GM12892 (cell line): ENCODE data around the gene APOH.

Source experiments
- POLR2A ChIP-seq: IDR thresholded peaks from 2 replicates; pipeline ENCODE4 v1.6.1; 2011; ENCODE audit warnings: low read depth, low read length, control low read depth
- POLR2AphosphoS5 ChIP-seq: IDR thresholded peaks from 2 replicates; pipeline ENCODE4 v1.6.1; 2011; ENCODE audit warnings: low read depth, low read length, control low read depth

DNA sequence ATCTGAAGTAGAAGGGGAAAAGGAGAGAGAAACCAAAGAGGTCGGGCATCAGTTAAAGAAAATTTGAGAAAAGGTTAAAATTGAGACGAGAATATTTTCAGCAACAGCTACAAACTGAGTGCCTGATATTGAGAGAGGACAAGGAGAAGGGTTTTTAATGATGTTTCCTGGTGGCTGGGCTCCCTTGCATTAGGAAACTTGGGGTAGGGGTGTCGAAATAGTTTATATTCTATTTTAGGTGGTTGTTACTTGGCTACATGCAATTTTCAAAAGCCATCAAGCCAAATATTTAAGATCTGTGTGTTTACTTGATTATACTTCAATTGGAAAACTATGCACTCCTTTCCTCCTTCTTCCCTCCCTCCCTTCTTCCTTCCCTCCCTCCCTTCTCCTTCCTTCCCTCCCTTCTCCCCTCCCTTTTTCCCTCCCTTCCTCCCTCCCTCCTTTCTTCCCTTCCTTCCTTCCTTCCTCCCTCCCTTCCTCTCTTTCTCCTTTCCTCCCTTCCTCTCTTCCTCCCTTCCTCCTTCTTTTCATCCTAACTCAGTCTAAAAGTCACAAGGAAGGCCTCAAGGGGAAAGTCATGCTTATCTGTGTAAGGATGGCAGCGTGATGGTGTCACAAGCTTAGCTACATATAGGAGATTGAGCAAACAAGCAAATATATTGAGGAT is 1.8 kb upstream of the APOH start:
- TF ChIP-seq POLR2A (no peak), POLR2AphosphoS5 (no peak)
